A673 (cell line): ENCODE results near the gene CC2D1A. TPM values are rescaled to one million over a fixed set of nuclear protein-coding genes. Genes with fewer than 3 reads are reported as not detected.

Experiments
- BruUV-seq: library from RNA; stranded (reverse); fragments of 400-500 nt; replicated peaks from 2 replicates; lab custom pipeline; 2021; lab: Mats Ljungman, UMichigan
- CTCF ChIA-PET: fragments of 300-600 bp; sonication (Branson Sonifier 250); formaldehyde crosslinking; loops from one replicate; lab custom pipeline; 2022; ENCODE audit warnings: antibody characterized with exemption; lab: Charles Lee
- POLR2A ChIA-PET: fragments of 300-600 bp; sonication (Branson Sonifier 250); formaldehyde crosslinking; loops from one replicate; lab custom pipeline; 2022; ENCODE audit warnings: antibody characterized with exemption; ENCODE audit not compliant: low non-redundant PET; lab: Charles Lee
- DNase-seq: peaks from one replicate; pipeline ENCODE4 v3.0.0-alpha.2; 2015; ENCODE audit warnings: low spot score
- H3K27ac ChIP-seq: fragments of 200-600 bp; sonication (generic); 2 replicates; pipeline ENCODE4 v1.5.1; 2016; ENCODE audit warnings: mixed run types, low read depth, mild to moderate bottlenecking, mixed read lengths, antibody characterized with exemption, low read length; ENCODE audit not compliant: poor library complexity, severe bottlenecking
- H3K27me3 ChIP-seq: fragments of 200-600 bp; sonication (generic); replicated peaks from 2 replicates; pipeline ENCODE4 v1.6.1; 2017; ENCODE audit warnings: mixed run types, low read depth, mild to moderate bottlenecking, mixed read lengths, antibody characterized with exemption, low read length; ENCODE audit not compliant: insufficient read depth, poor library complexity
- H3K36me3 ChIP-seq: fragments of 200-600 bp; sonication (generic); 2 replicates; pipeline ENCODE4 v1.6.1; 2016; ENCODE audit warnings: mixed run types, mild to moderate bottlenecking, mixed read lengths, antibody characterized with exemption, low read length; ENCODE audit not compliant: insufficient read depth, poor library complexity, severe bottlenecking
- H3K4me1 ChIP-seq: fragments of 200-600 bp; sonication (generic); 2 replicates; pipeline ENCODE4 v1.6.1; 2017; ENCODE audit warnings: mixed run types, mild to moderate bottlenecking, mixed read lengths, antibody characterized with exemption, low read length; ENCODE audit not compliant: insufficient read depth, poor library complexity, severe bottlenecking
- H3K4me3 ChIP-seq: fragments of 200-600 bp; sonication (generic); 2 replicates; pipeline ENCODE4 v1.5.1; 2016; ENCODE audit warnings: low read depth, mixed run types, mild to moderate bottlenecking, mixed read lengths, low read length; ENCODE audit not compliant: poor library complexity, severe bottlenecking
- H3K9me3 ChIP-seq: fragments of 200-600 bp; sonication (generic); 2 replicates; pipeline ENCODE4 v1.6.1; 2016; ENCODE audit warnings: mixed run types, low read depth, mild to moderate bottlenecking, mixed read lengths, antibody characterized with exemption, low read length; ENCODE audit not compliant: poor library complexity, severe bottlenecking
- EZH2 ChIP-seq: fragments of 200-600 bp; sonication (generic); IDR thresholded peaks from 2 replicates; pipeline ENCODE4 v1.6.1; 2017; ENCODE audit warnings: borderline replicate concordance, low read depth, mild to moderate bottlenecking, mixed read lengths, antibody characterized with exemption, low read length; ENCODE audit not compliant: poor library complexity, severe bottlenecking
- intact Hi-C: fragments of 100-400 bp; cut with micrococcal nuclease; formaldehyde crosslinking; loops from one replicate; pipeline ENCODE4 v1.10.0; 2022; ENCODE audit not compliant: unreplicated experiment
- total RNA-seq: library from RNA; stranded (reverse); gene quantifications from 2 replicates; pipeline ENCODE4 v1.2.3, GENCODE V29; 2021
- TF ChIP-seq, protein P1 (sequence below): fragments of 300-800, 200-600 bp; sonication (generic); conservative IDR thresholded peaks from 2 replicates; pipeline ENCODE4 v1.5.1; 2017; ENCODE audit warnings: low read depth, mild to moderate bottlenecking, antibody characterized with exemption, low read length, moderate library complexity, mixed read lengths

CC2D1A gene
- total RNA-seq, 1 experiment from 2014 or later = 38.6 TPM

DNA sequence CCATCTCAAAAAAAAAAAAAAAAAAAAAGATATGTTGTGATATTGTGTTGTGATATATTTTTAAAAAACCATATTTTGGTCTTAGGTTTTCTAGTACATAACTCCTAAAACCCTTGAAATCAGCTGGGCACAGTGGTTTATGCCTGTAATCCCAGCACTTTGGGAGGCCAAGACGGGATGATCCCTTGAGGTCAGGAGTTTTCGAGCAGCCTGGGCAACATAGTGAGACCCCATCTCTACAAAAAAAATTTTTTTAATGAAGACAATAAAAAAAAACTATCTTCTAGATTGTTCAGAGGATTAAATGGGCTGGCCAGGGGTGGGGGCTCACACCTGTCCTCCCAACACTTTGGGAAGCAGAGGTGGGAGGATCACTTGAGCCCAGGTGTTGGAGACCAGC, 45.0 kb downstream of the CC2D1A start:
- Histone ChIP-seq H3K4me3 (no peak overlapping the region), H3K9me3 (no peaks in the 10 kb centered on the region), H3K36me3 (peaks cover 11% of the 10 kb centered on the region), H3K27me3 (no peaks in the 10 kb centered on the region), H3K4me1 (peaks cover 14% of the 10 kb centered on the region), H3K27ac (no peak overlapping the region)
- POLR2A ChIA-PET = no interaction called here
- intact Hi-C loops = no loop called here
- BruUV-seq = no TSS peak
- DNase-seq = no peak
- CTCF ChIA-PET = no interaction called here
- no peak for TF ChIP-seq EZH2
- TF ChIP-seq, protein P1, sequence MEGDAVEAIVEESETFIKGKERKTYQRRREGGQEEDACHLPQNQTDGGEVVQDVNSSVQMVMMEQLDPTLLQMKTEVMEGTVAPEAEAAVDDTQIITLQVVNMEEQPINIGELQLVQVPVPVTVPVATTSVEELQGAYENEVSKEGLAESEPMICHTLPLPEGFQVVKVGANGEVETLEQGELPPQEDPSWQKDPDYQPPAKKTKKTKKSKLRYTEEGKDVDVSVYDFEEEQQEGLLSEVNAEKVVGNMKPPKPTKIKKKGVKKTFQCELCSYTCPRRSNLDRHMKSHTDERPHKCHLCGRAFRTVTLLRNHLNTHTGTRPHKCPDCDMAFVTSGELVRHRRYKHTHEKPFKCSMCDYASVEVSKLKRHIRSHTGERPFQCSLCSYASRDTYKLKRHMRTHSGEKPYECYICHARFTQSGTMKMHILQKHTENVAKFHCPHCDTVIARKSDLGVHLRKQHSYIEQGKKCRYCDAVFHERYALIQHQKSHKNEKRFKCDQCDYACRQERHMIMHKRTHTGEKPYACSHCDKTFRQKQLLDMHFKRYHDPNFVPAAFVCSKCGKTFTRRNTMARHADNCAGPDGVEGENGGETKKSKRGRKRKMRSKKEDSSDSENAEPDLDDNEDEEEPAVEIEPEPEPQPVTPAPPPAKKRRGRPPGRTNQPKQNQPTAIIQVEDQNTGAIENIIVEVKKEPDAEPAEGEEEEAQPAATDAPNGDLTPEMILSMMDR = no peak

DNA sequence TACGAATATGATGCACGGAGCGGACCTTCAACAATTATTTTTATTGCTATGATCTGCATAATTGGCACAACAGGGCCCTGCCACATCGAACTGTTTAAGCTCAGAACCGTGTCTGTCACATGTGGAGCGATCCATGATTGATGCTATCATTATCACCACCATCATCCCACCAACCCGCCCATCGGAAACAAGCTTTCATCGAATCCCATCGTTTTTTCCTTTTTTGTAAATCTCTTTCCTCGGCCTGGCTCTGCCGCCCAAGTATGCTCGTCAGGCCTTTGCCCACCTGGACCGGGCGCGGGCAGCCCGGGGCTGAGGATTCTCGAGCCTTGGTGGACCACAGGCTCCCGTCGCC, 45.8 kb downstream of the CC2D1A start:
- intact Hi-C loops = no loop called here
- H3K36me3 ChIP-seq = peaks cover 18% of the 10 kb centered on the region
- peak overlapping the region; percentile 71 for H3K4me3 ChIP-seq
- TF ChIP-seq EZH2 = no peak
- TF ChIP-seq, protein P1 = no peak
- ChIA-PET POLR2A (no interaction called here), CTCF (interaction anchor here (0.7 kb wide), 1 partner anchor 89 kb away, joined by 6 read pairs; no protein-coding TSS in a partner anchor)
- DNase-seq = no peak
- BruUV-seq = no TSS peak
- no peaks in the 10 kb centered on the region for H3K27me3 ChIP-seq
- no peak overlapping the region for H3K27ac ChIP-seq
- H3K4me1 ChIP-seq = peaks cover 14% of the 10 kb centered on the region
- H3K9me3 ChIP-seq = no peaks in the 10 kb centered on the region

DNA sequence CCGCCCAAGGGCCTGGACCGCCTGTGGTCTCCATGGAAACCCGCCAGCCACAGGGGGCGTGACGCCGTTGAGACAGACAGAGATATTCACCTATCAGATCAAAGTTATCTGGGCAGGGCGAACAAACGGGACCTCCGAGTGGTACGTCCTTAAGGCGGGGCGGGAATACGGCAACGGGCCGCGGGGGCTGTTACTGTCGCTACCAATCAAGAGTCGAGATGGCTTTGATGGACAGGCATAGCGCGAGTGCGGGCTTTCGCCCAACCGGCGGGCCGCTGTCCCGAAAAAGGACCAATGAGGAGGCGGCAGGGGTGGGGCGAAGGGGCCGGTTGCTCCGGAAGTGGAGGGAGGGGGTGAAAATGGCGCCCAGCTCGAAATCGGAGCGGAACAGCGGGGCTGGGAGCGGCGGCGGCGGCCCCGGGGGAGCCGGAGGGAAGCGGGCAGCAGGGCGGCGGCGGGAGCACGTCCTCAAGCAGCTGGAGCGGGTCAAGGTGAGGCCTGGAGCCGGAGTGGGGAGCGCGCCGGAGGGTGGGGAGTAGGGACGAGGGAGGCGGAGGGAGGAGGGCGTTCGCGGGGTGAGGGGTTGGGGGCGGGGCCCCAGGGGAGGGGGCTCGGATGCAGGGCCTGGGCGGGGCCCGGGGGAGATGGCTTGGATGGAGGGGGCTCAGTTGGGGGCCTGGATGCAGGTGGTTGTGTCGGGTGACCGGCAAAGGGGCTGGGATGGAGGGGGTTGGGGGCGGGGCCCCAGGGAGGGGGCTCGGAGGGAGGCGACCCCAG, 46.3 kb downstream of the CC2D1A start, which contains the start of gene DCAF15:
Gene DCAF15 (plus strand): TSS at position 356 of the 777 bp plus-strand sequence. CDS start 4 bp downstream, at position 360.
- Histone ChIP-seq H3K9me3 (no peaks in the 10 kb centered on the region), H3K27me3 (no peaks in the 10 kb centered on the region), H3K4me1 (peaks cover 14% of the 10 kb centered on the region), H3K27ac (peak within 1 kb of the TSS; percentile 93), H3K4me3 (peak within 1 kb of the TSS; percentile 71), H3K36me3 (peaks cover 24% of the 10 kb centered on the region)
- ChIA-PET POLR2A (no interaction called here), CTCF (interaction anchor here (0.6 to 0.7 kb wide), 2 partner anchors 90 to 529 kb away, joined by 6 read pairs; no protein-coding TSS in a partner anchor)
- no TSS peak for BruUV-seq
- intact Hi-C loops = no loop called here
- peak; percentile 100 for DNase-seq
- TF ChIP-seq, protein P1 = no peak
- no peak for TF ChIP-seq EZH2
